OCI-LY3 (cell line): ENCODE results near the gene ZNF304.
"Not testable (repeated sequence)": the region's sequence is repeated elsewhere in the genome, so short reads cannot be mapped to it uniquely, and the experiment has no call there.

Experiments
- H2AFZ ChIP-seq: fragments of 200-600, 300-600 bp; shearing (Covaris generic); 2 replicates; pipeline ENCODE4 v1.6.0; 2014; ENCODE audit warnings: antibody characterized with exemption, low read depth, low read length
- H3K27ac ChIP-seq: fragments of 200-600, 300-600 bp; sonication (generic); 2 replicates; pipeline ENCODE4 v1.5.1; 2014; ENCODE audit warnings: mild to moderate bottlenecking, low read length, moderate library complexity, mixed read lengths
- H3K27me3 ChIP-seq: fragments of 200-600, 300-600 bp; sonication (generic); 2 replicates; pipeline ENCODE4 v1.6.1; 2014; ENCODE audit warnings: low read depth, low read length, mixed read lengths
- H3K36me3 ChIP-seq: fragments of 200-600, 300-600 bp; sonication (generic); replicated peaks from 2 replicates; pipeline ENCODE3; 2014; ENCODE audit warnings: low read depth, low read length, mixed read lengths
- H3K4me1 ChIP-seq: fragments of 300-600, 200-600 bp; sonication (generic); 2 replicates; pipeline ENCODE4 v1.6.1; 2014; ENCODE audit warnings: low read length, mixed read lengths
- H3K4me2 ChIP-seq: fragments of 200-600, 300-600 bp; sonication (generic); 2 replicates; pipeline ENCODE4 v1.6.1; 2014; ENCODE audit warnings: low read length, mixed read lengths
- H3K4me3 ChIP-seq: fragments of 300-600, 200-600 bp; sonication (generic); 2 replicates; pipeline ENCODE4 v1.5.1; 2014; ENCODE audit warnings: antibody characterized with exemption, mild to moderate bottlenecking, low read length, moderate library complexity
- H3K79me2 ChIP-seq: fragments of 300-600, 200-600 bp; shearing (Covaris generic); 2 replicates; pipeline ENCODE4 v1.6.1; 2014; ENCODE audit warnings: mild to moderate bottlenecking, low read length, mixed read lengths
- H3K9ac ChIP-seq: fragments of 300-600, 200-600 bp; shearing (Covaris generic); 2 replicates; pipeline ENCODE4 v1.6.0; 2014; ENCODE audit warnings: mild to moderate bottlenecking, low read length, moderate library complexity
- H3K9me3 ChIP-seq: fragments of 200-600, 300-600 bp; shearing (Covaris generic); 2 replicates; pipeline ENCODE4 v1.6.1; 2014; ENCODE audit warnings: low read length, mixed read lengths; ENCODE audit not compliant: insufficient read depth
- H4K20me1 ChIP-seq: fragments of 200-600, 300-600 bp; sonication (generic); 2 replicates; pipeline ENCODE4 v1.6.1; 2016; ENCODE audit warnings: low read length, mixed read lengths; ENCODE audit not compliant: insufficient read depth
- CTCF ChIP-seq: fragments of 200-600, 300-600 bp; sonication (generic); IDR thresholded peaks from 2 replicates; pipeline ENCODE4 v1.5.1; 2014; ENCODE audit warnings: antibody characterized with exemption, low read length, low read depth
- EZH2phosphoT487 ChIP-seq: fragments of 200-600 bp; shearing (Covaris generic); IDR thresholded peaks from 2 replicates; pipeline ENCODE4 v1.6.1; 2018; ENCODE audit warnings: antibody characterized with exemption, mixed run types, low read depth

ZNF304 gene

GRCh38 chr19:57363688-57364181 lies 12.7 kb downstream of the ZNF304 start:
- no peaks in the 10 kb centered on the region for H3K9me3 ChIP-seq
- peak overlapping the region; percentile 80 for H3K9ac ChIP-seq
- peak overlapping the region; percentile 89 for H3K4me2 ChIP-seq
- TF ChIP-seq EZH2phosphoT487, result no peak
- no peak for TF ChIP-seq CTCF
- H4K20me1 ChIP-seq, result no peaks in the 10 kb centered on the region
- peak overlapping the region; percentile 36 for H3K27ac ChIP-seq
- no peak overlapping the region for H2AFZ ChIP-seq
- H3K79me2 ChIP-seq, result peaks cover 19% of the 10 kb centered on the region
- no peaks in the 10 kb centered on the region for H3K27me3 ChIP-seq
- peaks cover 10% of the 10 kb centered on the region for H3K36me3 ChIP-seq
- H3K4me3 ChIP-seq, result peak overlapping the region; percentile 80
- peaks cover 12% of the 10 kb centered on the region for H3K4me1 ChIP-seq

- peaks cover 15% of the 10 kb centered on the region for H3K79me2 ChIP-seq
- no peaks in the 10 kb centered on the region for H3K9me3 ChIP-seq
- H3K27me3 ChIP-seq, result no peaks in the 10 kb centered on the region
- no peaks in the 10 kb centered on the region for H4K20me1 ChIP-seq
- H2AFZ ChIP-seq, result no peak overlapping the region
- TF ChIP-seq CTCF (no peak), EZH2phosphoT487 (no peak)
- H3K4me1 ChIP-seq, result peaks cover 12% of the 10 kb centered on the region
- peaks cover 2% of the 10 kb centered on the region for H3K36me3 ChIP-seq
- H3K9ac ChIP-seq, result no peak overlapping the region
- H3K4me3 ChIP-seq, result no peak overlapping the region
- no peak overlapping the region for H3K4me2 ChIP-seq
- no peak overlapping the region for H3K27ac ChIP-seq
Observed at GRCh38 chr19:57366776-57367175, 15.7 kb downstream of the ZNF304 start.

GRCh38 chr19:57374179-57374578 lies 23.1 kb downstream of the ZNF304 start:
- Histone ChIP-seq H3K27me3 (no peaks in the 10 kb centered on the region), H3K4me3 (no peak overlapping the region), H3K36me3 (peaks cover 65% of the 10 kb centered on the region), H3K9me3 (peaks cover 26% of the 10 kb centered on the region), H3K9ac (no peak overlapping the region), H3K27ac (no peak overlapping the region), H3K79me2 (no peaks in the 10 kb centered on the region), H4K20me1 (no peaks in the 10 kb centered on the region), H2AFZ (no peak overlapping the region), H3K4me1 (no peaks in the 10 kb centered on the region), H3K4me2 (no peak overlapping the region)
- TF ChIP-seq CTCF, result no peak
- TF ChIP-seq EZH2phosphoT487, result no peak

- H3K9ac ChIP-seq, H3K4me1 ChIP-seq, H3K27ac ChIP-seq, H3K4me3 ChIP-seq, H3K79me2 ChIP-seq, H3K4me2 ChIP-seq, H2AFZ ChIP-seq, H3K27me3 ChIP-seq, H4K20me1 ChIP-seq: not testable (repeated sequence)
- Histone ChIP-seq H3K9me3 (peaks cover 31% of the 10 kb centered on the region), H3K36me3 (peaks cover 69% of the 10 kb centered on the region)
Observed at GRCh38 chr19:57374647-57375046, 23.6 kb downstream of the ZNF304 start.

GRCh38 chr19:57376151-57376550 lies 25.1 kb downstream of the ZNF304 start:
- Histone ChIP-seq H3K36me3 (peaks cover 74% of the 10 kb centered on the region), H2AFZ (no peak overlapping the region), H3K9me3 (peaks cover 32% of the 10 kb centered on the region)

More at GRCh38 chr19:57376151-57376550, 25.1 kb downstream of the ZNF304 start:
- H3K27me3 ChIP-seq, result no peaks in the 10 kb centered on the region
- peaks cover 14% of the 10 kb centered on the region for H3K4me1 ChIP-seq
- H3K27ac ChIP-seq, result no peak overlapping the region
- no peak for TF ChIP-seq EZH2phosphoT487
- no peak for TF ChIP-seq CTCF
- no peak overlapping the region for H3K9ac ChIP-seq
- H3K79me2 ChIP-seq, result no peaks in the 10 kb centered on the region
- H3K4me2 ChIP-seq, result no peak overlapping the region
- no peaks in the 10 kb centered on the region for H4K20me1 ChIP-seq
- no peak overlapping the region for H3K4me3 ChIP-seq
